VCaP (cell line): Measurements from ENCODE around the gene CTH.
"Not testable (repeated sequence)": the region's sequence is repeated elsewhere in the genome, so short reads cannot be mapped to it uniquely, and the experiment has no call there.

Source experiments
- H3K27ac ChIP-seq: fragments of 450-650 bp; 2 replicates; pipeline ENCODE4 v1.5.1; 2017
- CTCF ChIP-seq: fragments of 450-650 bp; conservative IDR thresholded peaks from 2 replicates; pipeline ENCODE4 v1.5.1; 2017; ENCODE audit warnings: mild to moderate bottlenecking, moderate library complexity

The CTH gene

GRCh38 chr1:70410604-70411359, at the start of gene CTH:
Gene CTH (plus strand): TSS chr1:70411268. CDS start chr1:70411416, 148 bp downstream.
- TF ChIP-seq CTCF: no peak
- peak within 1 kb of the TSS; percentile 82 for H3K27ac ChIP-seq

- H3K27ac ChIP-seq: no peak overlapping the region
- TF ChIP-seq CTCF: no peak
Measured at GRCh38 chr1:70361727-70362398, 49.2 kb upstream of the CTH start.

GRCh38 chr1:70364439-70364838, 46.6 kb upstream of the CTH start:
- no peak overlapping the region for H3K27ac ChIP-seq
- no peak for TF ChIP-seq CTCF

DNA sequence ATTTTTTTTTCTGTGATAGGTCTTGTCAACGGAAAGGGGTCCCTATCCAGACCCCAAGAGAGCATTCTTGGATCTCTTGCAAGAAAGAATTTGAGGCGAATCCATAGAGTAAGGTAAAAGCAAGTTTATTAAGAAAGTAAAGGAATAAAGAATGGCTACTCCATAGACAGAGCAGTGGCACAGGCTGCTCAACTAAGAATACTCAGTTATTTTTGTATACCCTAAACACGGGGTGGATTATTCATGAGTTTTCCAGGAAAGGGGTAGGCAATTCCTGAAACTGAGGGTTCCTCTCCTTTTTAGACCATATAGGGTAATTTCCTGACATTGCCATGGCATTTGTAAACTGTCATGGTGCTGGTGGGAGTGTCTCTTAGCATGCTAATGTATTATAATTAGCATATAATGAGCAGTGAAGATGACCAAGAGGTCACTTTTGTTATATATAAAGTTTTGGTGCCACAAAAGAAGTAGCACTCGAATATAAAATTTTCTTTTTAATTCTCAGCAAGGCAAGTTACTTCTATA, 44.6 kb upstream of the CTH start:
- H3K27ac ChIP-seq: not testable (repeated sequence)

DNA sequence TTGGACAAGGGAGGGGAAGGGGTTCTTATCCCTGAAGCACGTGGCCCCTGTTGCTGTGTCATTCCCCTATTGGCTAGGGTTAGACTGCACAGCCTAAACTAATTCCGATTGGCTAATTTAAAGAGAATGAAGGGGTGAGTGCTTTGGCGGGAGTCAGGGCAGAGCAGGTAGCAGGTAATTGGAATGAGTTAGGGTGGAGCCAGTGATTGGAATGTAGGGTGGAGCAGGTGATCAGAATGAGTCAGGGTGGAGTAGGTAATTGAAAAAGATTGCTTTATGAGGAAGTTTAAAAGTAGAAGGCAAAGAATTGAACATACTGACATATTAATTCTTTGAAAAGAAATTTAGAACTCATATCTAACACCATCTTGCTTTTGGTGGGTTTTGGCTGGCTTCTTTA, 44.1 kb upstream of the CTH start:
- not testable (repeated sequence) for H3K27ac ChIP-seq

GRCh38 chr1:70367397-70367796, 43.7 kb upstream of the CTH start:
- H3K27ac ChIP-seq: not testable (repeated sequence)

DNA sequence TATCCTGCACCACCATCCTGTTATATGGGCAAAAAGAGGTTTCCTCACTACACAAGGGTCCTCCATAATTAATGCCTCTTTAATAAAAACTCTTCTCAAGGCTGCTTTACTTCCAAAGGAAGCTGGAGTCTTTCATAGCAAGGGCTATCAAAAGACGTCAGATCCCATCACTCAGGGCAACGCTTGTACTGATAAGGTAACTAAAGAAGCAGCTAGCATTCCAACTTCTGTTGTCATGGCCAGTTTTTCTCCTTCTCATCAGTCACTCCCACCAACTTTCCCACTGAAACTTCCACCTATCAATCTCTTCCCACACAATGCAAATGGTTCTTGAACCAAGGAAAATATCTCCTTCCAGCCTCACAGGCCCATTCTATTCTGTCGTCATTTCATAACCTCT, 39.5 kb upstream of the CTH start:
- not testable (repeated sequence) for H3K27ac ChIP-seq

- TF ChIP-seq CTCF: no peak
- no peak overlapping the region for H3K27ac ChIP-seq
Measured at GRCh38 chr1:70372426-70372825, 38.6 kb upstream of the CTH start.

GRCh38 chr1:70373580-70373979, 37.5 kb upstream of the CTH start:
- not testable (repeated sequence) for H3K27ac ChIP-seq

DNA sequence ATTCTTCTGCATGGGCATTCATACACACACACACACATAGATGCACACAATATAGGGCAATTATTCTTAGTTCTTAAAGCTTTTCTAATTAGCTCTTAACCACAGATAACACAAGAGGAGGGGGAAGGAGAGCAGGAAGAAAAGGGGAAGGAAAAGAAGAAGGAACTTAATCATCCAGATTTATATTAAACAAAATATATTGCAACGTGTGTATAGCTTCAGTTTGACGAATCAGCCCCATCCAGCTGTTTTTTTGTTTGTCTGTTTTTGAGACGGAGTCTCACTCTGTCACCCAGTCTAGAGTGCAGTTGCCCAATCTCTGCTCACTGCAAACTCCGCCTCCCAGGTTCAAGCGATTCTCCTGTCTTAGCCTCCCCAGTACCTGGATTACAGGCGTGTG, 34.9 kb upstream of the CTH start:
- H3K27ac ChIP-seq: no peak overlapping the region
- TF ChIP-seq CTCF: no peak
